Right atrium auricular region (tissue), 2 donors: ENCODE data around the gene SAMD8. TPM values are rescaled to one million over a fixed set of nuclear protein-coding genes. Genes with fewer than 3 reads are reported as not detected.

Experiments
- DNase-seq: peaks from one replicate; pipeline ENCODE4 v3.0.0-alpha.2; 2019; ENCODE audit warnings: low spot score
- H3K27ac ChIP-seq, 2 donors: fragments of 200-600 bp; sonication (generic); 1 replicate in 1 of 2; 2 replicates in 1 of 2; pipeline ENCODE4 v1.5.1; 2016 to 2019
- H3K27me3 ChIP-seq, 2 donors: fragments of 200-600 bp; sonication (generic); one replicate each; pipeline versions ENCODE4 v1.5.1 to v1.6.0; 2017 to 2019
- H3K36me3 ChIP-seq: fragments of 200-600 bp; sonication (generic); one replicate; pipeline ENCODE4 v1.5.1; 2016
- H3K4me1 ChIP-seq, 2 donors: fragments of 200-600 bp; sonication (generic); one replicate each; pipeline versions ENCODE4 v1.5.1 to v1.6.0; 2017 to 2019
- H3K4me3 ChIP-seq, 2 donors: fragments of 200-600 bp; sonication (generic); 1 replicate in 1 of 2; 2 replicates in 1 of 2; pipeline ENCODE4 v1.5.1; 2017 to 2019; ENCODE audit warnings: mild to moderate bottlenecking in 1 of 2, moderate library complexity in 1 of 2
- H3K9me3 ChIP-seq, 2 donors: fragments of 200-600 bp; sonication (generic); one replicate each; pipeline ENCODE4 v1.5.1; 2019
- total RNA-seq, 2 donors: library from RNA; depleted of rRNA; stranded (reverse); fragments of >200 nt; gene quantifications; one replicate each; pipeline ENCODE4 v1.1.0, GENCODE V29; 2016
- TF ChIP-seq, protein P1 (sequence below), 2 donors: fragments of 200-600 bp; sonication (generic); IDR thresholded peaks; one replicate each; pipeline ENCODE4 v1.5.1; 2019; ENCODE audit warnings: antibody characterized with exemption in 2 of 2

The SAMD8 gene
- total RNA-seq, 2 donors from 2014 or later, result 24.7 to 26.3 TPM

DNA sequence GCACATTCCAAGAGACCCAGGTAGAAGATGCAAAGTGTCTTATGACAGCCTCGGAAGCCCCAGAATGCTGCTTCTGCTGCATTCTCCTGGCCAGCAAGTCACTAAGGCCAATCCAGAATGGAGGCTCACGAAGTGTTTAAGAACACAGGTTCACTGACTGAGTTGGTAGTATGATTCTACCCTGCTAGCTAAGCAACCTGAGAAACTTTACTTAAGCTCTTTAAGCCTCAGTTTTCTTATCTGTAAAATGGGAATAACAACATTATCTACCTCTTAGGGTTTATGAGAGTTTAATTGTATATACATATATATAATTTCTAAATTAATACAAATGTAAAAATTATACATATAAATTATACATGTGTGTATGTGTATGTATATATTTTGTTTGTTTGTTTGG, 22.8 kb upstream of the SAMD8 start:
- DNase-seq, result no peak
- Histone ChIP-seq H3K4me1 (no peaks in the 10 kb centered on the region), H3K27me3 (no peaks in the 10 kb centered on the region), H3K4me3 (no peak overlapping the region), H3K27ac (no peak overlapping the region), H3K36me3 (no peaks in the 10 kb centered on the region), H3K9me3 (no peaks in the 10 kb centered on the region)
- TF ChIP-seq, protein P1, sequence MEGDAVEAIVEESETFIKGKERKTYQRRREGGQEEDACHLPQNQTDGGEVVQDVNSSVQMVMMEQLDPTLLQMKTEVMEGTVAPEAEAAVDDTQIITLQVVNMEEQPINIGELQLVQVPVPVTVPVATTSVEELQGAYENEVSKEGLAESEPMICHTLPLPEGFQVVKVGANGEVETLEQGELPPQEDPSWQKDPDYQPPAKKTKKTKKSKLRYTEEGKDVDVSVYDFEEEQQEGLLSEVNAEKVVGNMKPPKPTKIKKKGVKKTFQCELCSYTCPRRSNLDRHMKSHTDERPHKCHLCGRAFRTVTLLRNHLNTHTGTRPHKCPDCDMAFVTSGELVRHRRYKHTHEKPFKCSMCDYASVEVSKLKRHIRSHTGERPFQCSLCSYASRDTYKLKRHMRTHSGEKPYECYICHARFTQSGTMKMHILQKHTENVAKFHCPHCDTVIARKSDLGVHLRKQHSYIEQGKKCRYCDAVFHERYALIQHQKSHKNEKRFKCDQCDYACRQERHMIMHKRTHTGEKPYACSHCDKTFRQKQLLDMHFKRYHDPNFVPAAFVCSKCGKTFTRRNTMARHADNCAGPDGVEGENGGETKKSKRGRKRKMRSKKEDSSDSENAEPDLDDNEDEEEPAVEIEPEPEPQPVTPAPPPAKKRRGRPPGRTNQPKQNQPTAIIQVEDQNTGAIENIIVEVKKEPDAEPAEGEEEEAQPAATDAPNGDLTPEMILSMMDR (IDR thresholded peaks at IDR 0.05), result no peak

DNA sequence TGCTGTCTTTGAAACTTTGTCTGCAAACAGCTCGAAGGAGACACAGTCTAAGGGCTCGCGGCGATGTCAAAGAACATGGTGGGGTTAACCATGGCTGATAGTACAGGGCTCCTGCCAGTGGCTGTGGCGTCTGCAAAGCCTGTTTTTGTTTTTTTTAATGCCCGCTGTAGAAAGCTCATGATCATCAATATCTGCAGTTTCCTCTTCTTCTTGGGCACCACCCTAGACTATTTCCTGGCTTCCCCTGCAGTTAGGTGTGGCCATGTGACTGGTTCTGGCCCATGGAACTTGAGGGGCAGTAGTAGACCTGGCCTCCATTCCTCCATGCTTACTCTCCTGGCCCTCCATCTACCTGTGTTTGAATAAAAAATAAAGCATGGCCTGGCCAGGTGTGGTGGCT, 21.8 kb upstream of the SAMD8 start:
- Histone ChIP-seq H3K4me1 (no peaks in the 10 kb centered on the region), H3K27ac (no peak overlapping the region), H3K36me3 (no peaks in the 10 kb centered on the region), H3K9me3 (no peaks in the 10 kb centered on the region), H3K4me3 (no peak overlapping the region), H3K27me3 (no peaks in the 10 kb centered on the region)
- DNase-seq, result no peak
- TF ChIP-seq, protein P1 (IDR thresholded peaks at IDR 0.05), result no peak

DNA sequence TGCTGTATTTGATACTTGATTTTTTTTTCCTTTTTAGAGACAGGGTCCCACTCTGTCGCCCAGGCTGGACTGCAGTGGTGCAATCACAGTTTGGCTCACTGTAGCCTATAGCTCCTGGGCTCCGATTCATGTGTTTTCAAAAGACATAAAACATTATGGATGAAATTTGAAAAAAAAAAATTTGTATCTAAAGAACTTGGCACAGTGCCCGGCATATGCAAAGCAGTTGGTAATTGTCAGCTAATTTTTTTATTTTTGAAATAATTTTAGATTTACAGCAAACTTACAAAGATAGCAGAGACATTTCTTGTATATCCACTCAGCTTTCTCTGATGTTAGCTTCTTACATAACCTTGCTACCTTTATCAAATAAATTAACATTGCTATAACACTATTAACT, 20.3 kb upstream of the SAMD8 start:
- Histone ChIP-seq H3K27me3 (no peaks in the 10 kb centered on the region), H3K9me3 (no peaks in the 10 kb centered on the region), H3K27ac (no peak overlapping the region), H3K4me1 (no peaks in the 10 kb centered on the region), H3K4me3 (no peak overlapping the region), H3K36me3 (no peaks in the 10 kb centered on the region)
- TF ChIP-seq, protein P1 (IDR thresholded peaks at IDR 0.05), result no peak
- DNase-seq, result no peak

DNA sequence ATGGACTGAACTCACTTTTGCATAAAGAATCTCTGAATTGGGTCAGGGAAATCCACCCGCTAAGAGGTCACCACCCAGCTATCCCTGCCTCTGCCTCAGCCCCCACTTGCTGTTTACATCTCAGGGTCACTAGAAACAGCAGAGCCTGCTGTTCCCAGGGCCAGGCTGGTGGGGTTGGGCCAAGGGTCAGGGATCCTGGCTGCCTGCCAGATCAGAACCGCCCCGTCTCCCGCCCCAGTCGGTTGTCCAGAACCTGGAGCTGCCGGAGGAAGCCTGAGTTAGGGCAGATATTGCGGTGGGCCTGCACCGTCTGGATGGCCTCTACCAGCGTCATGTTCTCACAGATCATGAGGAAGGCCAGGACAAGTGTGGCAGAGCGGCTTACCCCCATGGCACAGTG, 17.0 kb upstream of the SAMD8 start:
- Histone ChIP-seq H3K36me3 (no peaks in the 10 kb centered on the region), H3K27me3 (no peaks in the 10 kb centered on the region), H3K27ac (no peak overlapping the region), H3K9me3 (no peaks in the 10 kb centered on the region), H3K4me3 (no peak overlapping the region), H3K4me1 (no peaks in the 10 kb centered on the region)
- TF ChIP-seq, protein P1 (IDR thresholded peaks at IDR 0.05), result no peak
- DNase-seq, result no peak

DNA sequence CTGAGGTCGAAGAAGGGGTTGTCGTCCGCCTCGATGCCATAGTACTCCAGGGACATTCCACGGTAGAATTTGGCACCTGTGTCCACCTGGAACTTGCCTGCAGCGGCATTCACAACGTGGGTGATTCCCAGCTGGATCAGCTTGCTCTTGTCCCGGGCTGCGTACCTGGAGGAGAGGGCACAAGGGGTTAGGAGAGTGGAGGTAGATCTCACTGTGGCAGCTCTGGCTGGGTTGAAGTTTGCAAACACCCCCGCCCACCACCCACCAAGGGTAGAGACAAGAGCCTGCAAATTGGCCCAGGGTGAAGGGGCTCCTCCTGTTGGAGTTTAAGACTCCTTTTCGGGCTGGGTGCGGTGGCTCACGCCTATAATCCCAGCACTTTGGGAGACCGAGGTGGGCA, 15.8 kb upstream of the SAMD8 start:
- Histone ChIP-seq H3K27me3 (no peaks in the 10 kb centered on the region), H3K36me3 (no peaks in the 10 kb centered on the region), H3K4me1 (peaks cover 0 to 9% of the 10 kb centered on the region in 2 donors), H3K9me3 (no peaks in the 10 kb centered on the region), H3K27ac (no peak overlapping the region), H3K4me3 (no peak overlapping the region)
- TF ChIP-seq, protein P1 (IDR thresholded peaks at IDR 0.05), result no peak
- no peak for DNase-seq

DNA sequence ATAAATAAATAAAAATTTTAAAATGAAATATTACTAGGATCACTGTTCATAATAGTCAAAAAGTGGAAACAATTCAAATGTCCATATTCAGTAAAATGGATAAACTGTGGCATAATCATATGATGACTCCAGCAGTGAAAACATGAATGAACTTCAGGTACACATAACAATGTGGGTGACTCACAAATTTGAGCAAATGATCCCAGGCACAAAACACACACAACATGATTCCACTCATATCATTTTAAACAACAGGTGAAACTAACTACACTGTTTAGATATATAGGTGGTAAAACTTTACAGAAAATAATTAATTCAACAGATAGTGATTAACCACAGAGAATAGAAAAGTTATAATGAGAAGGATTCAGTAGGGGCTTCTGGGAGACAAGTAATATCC, 14.7 kb upstream of the SAMD8 start:
- TF ChIP-seq, protein P1 (IDR thresholded peaks at IDR 0.05), result no peak
- no peak overlapping the region for H3K4me3 ChIP-seq
- DNase-seq, result no peak
- H3K36me3 ChIP-seq, result no peaks in the 10 kb centered on the region
- no peak overlapping the region for H3K27ac ChIP-seq
- no peaks in the 10 kb centered on the region for H3K9me3 ChIP-seq
- H3K27me3 ChIP-seq, result no peaks in the 10 kb centered on the region
- H3K4me1 ChIP-seq, result peaks cover 0 to 18% of the 10 kb centered on the region in 2 donors
